Colonic mucosa (tissue), 4 donors: ENCODE data around the gene CFAP161. TPM values are rescaled to one million over a fixed set of nuclear protein-coding genes. Genes with fewer than 3 reads are reported as not detected.

Experiments used
- DNase-seq: peaks from one replicate; pipeline ENCODE4 v3.0.0-alpha.2; 2020
- H3K27ac ChIP-seq: fragments of 200-600 bp; one replicate; pipeline ENCODE4 v1.8.0; 2021
- H3K27me3 ChIP-seq: fragments of 200-600 bp; one replicate; pipeline ENCODE4 v1.8.0; 2021
- H3K36me3 ChIP-seq: fragments of 200-600 bp; one replicate; pipeline ENCODE4 v1.8.0; 2021
- H3K4me1 ChIP-seq: fragments of 200-600 bp; one replicate; pipeline ENCODE4 v1.8.0; 2021; ENCODE audit warnings: mild to moderate bottlenecking
- H3K4me3 ChIP-seq: fragments of 200-600 bp; one replicate; pipeline ENCODE4 v1.8.0; 2021
- H3K9ac ChIP-seq, 2 donors: one replicate each; pipeline ENCODE4 v1.7.0; 2013; ENCODE audit warnings: control low read depth in 2 of 2, low read depth in 2 of 2, low read length in 2 of 2
- H3K9me3 ChIP-seq: fragments of 200-600 bp; one replicate; pipeline ENCODE4 v1.8.0; 2021
- CTCF ChIP-seq: fragments of 200-600 bp; IDR thresholded peaks from one replicate; pipeline ENCODE4 v1.8.0; 2022; ENCODE audit warnings: antibody characterized with exemption, mild to moderate bottlenecking
- intact Hi-C: fragments of 100-400 bp; cut with DNase I; formaldehyde crosslinking; loops from one replicate; pipeline ENCODE4 v1.14.1; 2022
- total RNA-seq, 2 donors: library from RNA; stranded (reverse); fragmentation: NEBNext Ultra II Directional in 1 of 2; extraction: Animal tissue kit (Norgen Biotek cat#: 25700) in 1 of 2; gene quantifications; one replicate each; pipeline ENCODE4 v1.2.1, GENCODE V29; 2021
- donor health status: healthy.
- donor health status: DM: no; HTN: no; CAD: no.
- donor health status: DM: no; HTN: no; CAD: no.

Gene CFAP161, protein sequence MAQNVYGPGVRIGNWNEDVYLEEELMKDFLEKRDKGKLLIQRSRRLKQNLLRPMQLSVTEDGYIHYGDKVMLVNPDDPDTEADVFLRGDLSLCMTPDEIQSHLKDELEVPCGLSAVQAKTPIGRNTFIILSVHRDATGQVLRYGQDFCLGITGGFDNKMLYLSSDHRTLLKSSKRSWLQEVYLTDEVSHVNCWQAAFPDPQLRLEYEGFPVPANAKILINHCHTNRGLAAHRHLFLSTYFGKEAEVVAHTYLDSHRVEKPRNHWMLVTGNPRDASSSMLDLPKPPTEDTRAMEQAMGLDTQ
- total RNA-seq, result under 1 TPM in 1 of 2 donors, not detected in 1; 0.21 TPM

GRCh38 chr15:81133782-81134461 is at the start of gene CFAP161:
CFAP161 (plus strand) TSS chr15:81134270; CDS start chr15:81134330, 60 bp downstream.
- no peaks in the 10 kb centered on the region for H3K27me3 ChIP-seq
- H3K9ac ChIP-seq, result no peak within 1 kb of the TSS
- TF ChIP-seq CTCF, result no peak
- peak; percentile 63 for DNase-seq
- intact Hi-C loops, result no loop called here
- no peaks in the 10 kb centered on the region for H3K36me3 ChIP-seq
- H3K4me3 ChIP-seq, result no peak within 1 kb of the TSS
- no peaks in the 10 kb centered on the region for H3K9me3 ChIP-seq
- no peak within 1 kb of the TSS for H3K27ac ChIP-seq
- no peaks in the 10 kb centered on the region for H3K4me1 ChIP-seq

DNA sequence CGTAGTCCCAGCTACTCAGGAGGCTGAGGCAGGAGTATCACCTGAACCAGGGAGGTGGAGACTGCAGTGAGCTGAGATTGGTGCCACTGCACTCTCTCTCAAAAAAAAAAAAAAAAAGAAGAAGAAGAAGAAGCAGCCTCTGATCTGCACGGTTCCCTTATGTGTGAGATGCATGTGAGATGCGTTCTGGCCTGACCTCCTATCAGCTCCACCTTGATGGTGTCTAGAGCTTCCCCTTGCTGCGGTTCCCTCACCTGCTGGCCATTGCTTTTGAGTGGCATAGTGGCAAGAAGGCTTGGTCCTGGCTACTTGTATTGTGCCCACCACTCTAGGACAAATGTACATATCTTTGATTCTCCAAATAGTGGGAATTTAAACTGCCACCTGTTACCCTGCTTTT is 49.4 kb upstream of the CFAP161 start:
- no peak for TF ChIP-seq CTCF
- Histone ChIP-seq H3K9ac (no peak overlapping the region), H3K36me3 (no peaks in the 10 kb centered on the region), H3K27ac (no peak overlapping the region), H3K27me3 (no peaks in the 10 kb centered on the region), H3K9me3 (no peaks in the 10 kb centered on the region), H3K4me1 (no peaks in the 10 kb centered on the region), H3K4me3 (no peak overlapping the region)
- no peak for DNase-seq
- intact Hi-C loops, result no loop called here

DNA sequence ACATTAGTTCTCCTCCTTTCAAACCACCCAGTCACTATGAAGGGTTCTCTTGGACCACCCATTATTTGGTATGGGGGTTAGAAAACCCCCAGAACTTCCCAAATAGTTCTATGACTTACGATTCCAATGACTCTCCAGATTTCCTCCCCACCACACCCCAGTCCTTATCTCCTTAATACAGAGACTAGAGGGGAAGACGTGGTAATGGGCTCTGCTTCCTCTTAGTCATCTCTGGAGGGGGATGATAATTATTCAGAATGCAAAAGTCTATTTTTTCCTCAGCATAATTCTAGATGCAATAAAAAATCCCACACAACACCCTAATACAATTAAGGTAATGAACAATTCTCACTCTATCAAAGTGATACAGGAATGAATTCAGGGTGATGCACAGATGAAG is 48.9 kb upstream of the CFAP161 start:
- H3K36me3 ChIP-seq, result no peaks in the 10 kb centered on the region
- intact Hi-C loops, result no loop called here
- H3K27me3 ChIP-seq, result no peaks in the 10 kb centered on the region
- TF ChIP-seq CTCF, result no peak
- H3K27ac ChIP-seq, result no peak overlapping the region
- no peak overlapping the region for H3K4me3 ChIP-seq
- H3K9me3 ChIP-seq, result no peaks in the 10 kb centered on the region
- H3K9ac ChIP-seq, result no peak overlapping the region
- no peaks in the 10 kb centered on the region for H3K4me1 ChIP-seq
- no peak for DNase-seq

DNA sequence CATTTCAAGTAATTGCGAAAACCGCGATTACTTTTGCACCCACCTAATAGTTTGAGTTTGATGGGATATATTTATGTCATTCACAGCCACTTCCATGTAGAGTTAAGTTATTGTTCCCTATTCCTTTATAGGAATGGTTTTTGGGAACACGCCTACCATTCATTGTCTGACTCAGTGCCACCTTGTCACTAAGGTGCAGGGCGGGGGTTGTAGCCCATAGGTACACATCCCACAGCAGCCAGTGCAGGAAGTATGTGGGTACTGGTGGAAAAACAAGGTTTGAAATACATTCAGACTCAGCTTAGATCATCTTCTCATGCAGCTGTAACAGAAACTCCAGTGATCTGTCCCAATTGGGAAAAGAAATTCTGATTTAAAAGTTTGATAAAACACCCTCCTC is 48.2 kb upstream of the CFAP161 start:
- no peak for DNase-seq
- Histone ChIP-seq H3K27me3 (no peaks in the 10 kb centered on the region), H3K27ac (no peak overlapping the region), H3K9me3 (no peaks in the 10 kb centered on the region), H3K4me1 (no peaks in the 10 kb centered on the region), H3K4me3 (no peak overlapping the region), H3K36me3 (no peaks in the 10 kb centered on the region), H3K9ac (no peak overlapping the region)
- TF ChIP-seq CTCF, result no peak
- intact Hi-C loops, result no loop called here

DNA sequence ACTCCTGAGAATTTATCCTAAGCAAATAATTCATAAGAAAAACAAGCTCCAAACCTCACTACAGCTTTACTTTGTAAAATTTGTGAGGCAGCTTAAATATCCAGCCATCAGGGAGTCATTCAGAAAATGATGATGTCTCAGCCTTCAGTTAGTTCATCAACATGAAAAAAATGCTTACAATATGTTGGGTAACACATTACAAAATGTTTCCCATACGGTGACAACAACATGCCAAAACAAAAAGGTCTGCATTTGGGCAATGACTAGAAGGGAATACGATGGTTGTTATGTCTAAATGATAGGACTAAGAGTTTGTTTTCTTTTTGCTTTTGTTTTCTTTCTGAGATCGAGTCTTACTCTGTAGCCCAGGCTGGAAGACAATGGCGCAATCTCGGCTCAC is 47.0 kb upstream of the CFAP161 start:
- intact Hi-C loops, result no loop called here
- H3K36me3 ChIP-seq, result no peaks in the 10 kb centered on the region

More for the DNA sequence above, 47.0 kb upstream of the CFAP161 start:
- no peaks in the 10 kb centered on the region for H3K27me3 ChIP-seq
- no peak for DNase-seq
- TF ChIP-seq CTCF, result no peak
- no peaks in the 10 kb centered on the region for H3K4me1 ChIP-seq
- H3K4me3 ChIP-seq, result no peak overlapping the region
- H3K9me3 ChIP-seq, result no peaks in the 10 kb centered on the region
- H3K9ac ChIP-seq, result no peak overlapping the region
- no peak overlapping the region for H3K27ac ChIP-seq
